A549 treated with dexamethasone at 1 μM for 4 hours (cell line): ENCODE data around the gene APOBEC3F. TPM values are rescaled to one million over a fixed set of nuclear protein-coding genes. Genes with fewer than 3 reads are reported as not detected.

Experiments
- total RNA-seq: library from RNA; stranded (reverse); fragments of 200-300 nt; extraction: Qiagen RNA extraction; gene quantifications from 5 replicates; pipeline ENCODE4 v1.2.3, GENCODE V29; 2022

The APOBEC3F gene
- 0.81 to 3.2 TPM (median 2.7 TPM) in 5 replicates for total RNA-seq

GRCh38 chr22:39040538-39041296 is at the start of gene APOBEC3F:
Gene APOBEC3F (plus strand): TSS chr22:39040864. CDS start chr22:39040961, 97 bp downstream.

GRCh38 chr22:39013942-39014722 is 26.5 kb upstream of the APOBEC3F start, which contains the start of gene APOBEC3C:
Gene APOBEC3C (plus strand): TSS chr22:39014257. CDS start chr22:39014363, 106 bp downstream.

GRCh38 chr22:39077026-39077840 is 36.6 kb downstream of the APOBEC3F start, which contains the start of gene APOBEC3G:
Gene APOBEC3G (plus strand): TSS chr22:39077275. CDS start chr22:39077362, 87 bp downstream.

GRCh38 chr22:39097098-39098020 is 56.7 kb downstream of the APOBEC3F start, which contains the start of gene APOBEC3H:
Gene APOBEC3H (plus strand): TSS chr22:39097244. CDS start chr22:39100279, 3,035 bp downstream.

Other genes with a start within 250 kb of the APOBEC3F start
- gene DNAL4, start 246.7 kb upstream of the APOBEC3F start, total RNA-seq = 7.8 to 9.8 TPM (median 8.7 TPM) in 5 replicates
- gene NPTXR, start 196.8 kb upstream of the APOBEC3F start, total RNA-seq = 8.0 to 11.1 TPM (median 9.3 TPM) in 5 replicates
- 21.0 to 32.5 TPM (median 30.6 TPM) in 5 replicates for gene CBX6, start 168.6 kb upstream of the APOBEC3F start, total RNA-seq
- 0.12 TPM in 1 of 5 replicates, not detected in the others for gene APOBEC3A, start 83.3 kb upstream of the APOBEC3F start, total RNA-seq
- gene APOBEC3B, start 58.5 kb upstream of the APOBEC3F start, total RNA-seq = 26.4 to 32.3 TPM (median 29.2 TPM) in 5 replicates
- gene APOBEC3C, start 26.6 kb upstream of the APOBEC3F start, total RNA-seq = 25.2 to 32.1 TPM (median 31.6 TPM) in 5 replicates
- 0.18 to 0.43 TPM (median 0.29 TPM) in 3 of 5 replicates, not detected in the others for gene APOBEC3D, start 19.7 kb upstream of the APOBEC3F start, total RNA-seq
- gene APOBEC3G, start 36.4 kb downstream of the APOBEC3F start, total RNA-seq = 0.09 to 0.24 TPM in 2 of 5 replicates, not detected in the others
- 0.18 to 0.45 TPM (median 0.30 TPM) in 5 replicates for gene APOBEC3H, start 56.4 kb downstream of the APOBEC3F start, total RNA-seq
- 0.88 to 1.2 TPM (median 0.94 TPM) in 5 replicates for gene CBX7, start 111.8 kb downstream of the APOBEC3F start, total RNA-seq
- gene PDGFB, start 204.1 kb downstream of the APOBEC3F start, total RNA-seq = 2.9 to 3.9 TPM (median 3.5 TPM) in 5 replicates